22Rv1 (cell line): Measurements from ENCODE around the gene RERGL.

Experiments
- ZFX ChIP-seq: fragments of 450-650 bp; IDR thresholded peaks from 2 replicates; pipeline ENCODE4 v1.6.1; 2017; ENCODE audit warnings: antibody characterized with exemption, borderline replicate concordance
- TF ChIP-seq, protein P1 (sequence below): fragments of 450-650 bp; IDR thresholded peaks from 2 replicates; pipeline ENCODE4 v1.5.1; 2017; ENCODE audit warnings: mild to moderate bottlenecking

GRCh38 chr12:18108611-18109010, 18.6 kb upstream of the RERGL start:
- TF ChIP-seq, protein P1, sequence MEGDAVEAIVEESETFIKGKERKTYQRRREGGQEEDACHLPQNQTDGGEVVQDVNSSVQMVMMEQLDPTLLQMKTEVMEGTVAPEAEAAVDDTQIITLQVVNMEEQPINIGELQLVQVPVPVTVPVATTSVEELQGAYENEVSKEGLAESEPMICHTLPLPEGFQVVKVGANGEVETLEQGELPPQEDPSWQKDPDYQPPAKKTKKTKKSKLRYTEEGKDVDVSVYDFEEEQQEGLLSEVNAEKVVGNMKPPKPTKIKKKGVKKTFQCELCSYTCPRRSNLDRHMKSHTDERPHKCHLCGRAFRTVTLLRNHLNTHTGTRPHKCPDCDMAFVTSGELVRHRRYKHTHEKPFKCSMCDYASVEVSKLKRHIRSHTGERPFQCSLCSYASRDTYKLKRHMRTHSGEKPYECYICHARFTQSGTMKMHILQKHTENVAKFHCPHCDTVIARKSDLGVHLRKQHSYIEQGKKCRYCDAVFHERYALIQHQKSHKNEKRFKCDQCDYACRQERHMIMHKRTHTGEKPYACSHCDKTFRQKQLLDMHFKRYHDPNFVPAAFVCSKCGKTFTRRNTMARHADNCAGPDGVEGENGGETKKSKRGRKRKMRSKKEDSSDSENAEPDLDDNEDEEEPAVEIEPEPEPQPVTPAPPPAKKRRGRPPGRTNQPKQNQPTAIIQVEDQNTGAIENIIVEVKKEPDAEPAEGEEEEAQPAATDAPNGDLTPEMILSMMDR: no peak
- no peak for TF ChIP-seq ZFX
